ENCODE measurements around the gene MLF1.
"Not testable (repeated sequence)": the region's sequence is repeated elsewhere in the genome, so short reads cannot be mapped to it uniquely, and the experiment has no call there.

MLF1 gene

DNA sequence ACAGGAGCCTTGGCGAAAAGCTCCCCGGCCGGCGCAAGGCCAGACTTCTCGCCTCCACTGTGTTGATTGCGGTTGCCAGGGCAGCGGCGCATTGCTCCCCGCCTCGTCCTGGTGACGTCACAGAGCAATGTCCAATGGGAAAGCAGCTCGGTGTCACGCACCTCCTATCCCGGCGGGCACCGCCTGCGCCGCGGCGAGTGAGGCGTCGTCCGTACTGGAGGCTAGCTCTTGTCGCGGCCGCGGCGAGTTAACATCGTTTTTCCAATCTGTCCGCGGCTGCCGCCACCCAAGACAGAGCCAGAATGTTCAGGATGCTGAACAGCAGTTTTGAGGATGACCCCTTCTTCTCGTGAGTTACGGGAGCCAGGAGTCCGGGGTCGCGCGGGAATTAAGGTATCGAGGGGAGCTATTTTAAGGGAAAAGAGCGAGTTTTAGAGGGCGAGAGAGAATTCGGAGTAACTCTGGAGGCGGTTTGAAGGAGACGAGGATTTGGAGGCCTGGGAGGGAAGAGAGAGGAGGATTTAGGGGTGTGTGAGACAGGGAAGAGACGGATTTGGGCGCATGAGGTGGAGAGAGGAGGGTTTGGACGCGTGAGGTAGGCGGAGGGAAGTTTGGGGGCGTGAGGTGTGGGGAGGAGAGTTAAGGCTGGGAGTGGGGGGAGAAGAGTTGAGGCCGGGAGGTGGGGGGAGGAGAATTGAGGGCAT, at the start of gene MLF1:
Gene MLF1, plus strand, starts transcription at position 196 of the 704 bp plus-strand sequence. Its CDS starts 107 bp downstream, at position 303.
- DNase-seq: peak; percentile 78

GRCh38 chr3:158522221-158523136, 48.5 kb upstream of the MLF1 start:
- no peak for DNase-seq

GRCh38 chr3:158528076-158528674, 42.8 kb upstream of the MLF1 start:
- DNase-seq: no peak

GRCh38 chr3:158531334-158531733, 39.7 kb upstream of the MLF1 start:
- DNase-seq: no peak

DNA sequence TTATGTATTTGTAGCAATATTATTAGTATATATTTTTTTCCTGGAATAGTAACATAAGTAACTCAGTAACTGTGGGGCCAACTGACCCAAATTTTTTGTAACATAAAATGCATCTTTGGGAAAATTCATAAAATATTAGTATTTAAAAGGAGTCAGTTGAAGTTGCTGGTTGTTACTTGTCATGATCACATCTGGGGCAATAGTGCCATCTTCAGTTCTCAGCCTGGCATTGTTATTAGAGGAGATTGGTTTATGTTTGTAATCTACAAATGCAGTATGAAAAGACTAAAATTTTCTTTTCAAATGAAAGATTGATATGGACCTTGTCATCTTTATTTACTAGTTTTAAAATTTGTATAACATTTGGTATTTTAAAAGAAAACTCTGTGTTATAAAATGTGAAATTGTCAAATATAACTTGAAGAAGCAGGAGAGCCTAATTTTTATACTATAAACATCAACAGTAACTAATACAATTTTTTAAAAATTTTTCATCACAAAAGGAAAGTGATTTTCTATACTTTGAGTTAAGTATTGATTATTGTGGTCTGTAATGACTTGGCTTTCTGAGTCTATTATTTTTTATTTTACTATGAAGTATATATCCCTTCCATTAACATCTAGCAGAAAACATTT, 38.8 kb upstream of the MLF1 start:
- DNase-seq: no peak

DNA sequence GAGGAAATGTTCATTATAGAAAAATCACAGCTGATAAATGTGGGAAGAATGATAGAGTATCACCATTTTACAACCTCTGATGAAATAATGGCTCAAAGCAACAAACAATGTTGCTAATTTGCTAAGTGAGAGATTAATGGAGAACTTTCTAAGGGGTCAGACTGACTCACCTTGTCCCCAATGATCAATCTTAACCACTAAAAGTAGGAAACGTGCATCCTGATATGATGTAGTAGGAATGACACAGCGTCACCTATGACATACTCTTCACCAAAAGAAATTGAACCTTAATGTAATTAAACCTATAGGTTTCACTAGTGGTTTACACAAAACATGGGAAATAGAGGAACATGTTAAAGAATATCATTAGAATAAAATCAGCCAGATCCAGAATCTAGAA, 35.1 kb upstream of the MLF1 start:
- no peak for DNase-seq

DNA sequence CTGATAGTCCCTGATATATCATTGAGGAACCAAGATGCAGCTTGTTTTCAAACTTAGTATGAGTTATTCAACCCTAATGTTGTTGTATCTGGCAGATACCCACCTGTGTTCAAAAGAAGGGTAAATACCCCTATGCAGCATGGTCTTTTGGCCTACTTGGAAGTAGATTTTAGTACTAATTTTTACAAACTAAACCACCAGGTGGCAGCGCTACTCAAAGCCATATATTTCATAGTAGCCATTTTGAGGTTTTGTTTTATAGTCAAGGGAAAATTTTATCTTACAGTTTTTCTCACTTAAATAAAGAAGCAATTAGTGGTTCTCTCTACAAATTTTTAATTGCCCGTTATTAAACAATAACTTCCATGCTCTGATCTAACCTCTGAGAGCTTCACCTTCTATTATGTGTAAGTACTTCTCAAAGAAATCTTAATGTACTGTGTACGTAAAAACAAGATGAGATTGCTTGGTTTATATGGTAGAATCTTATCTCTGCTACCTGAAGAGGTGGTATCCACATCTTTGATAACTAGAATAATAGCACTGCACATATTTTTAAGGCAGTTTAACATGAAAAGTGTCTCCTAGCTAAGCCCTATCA, 31.5 kb upstream of the MLF1 start:
- no peak for DNase-seq

- DNase-seq: no peak
Measured at GRCh38 chr3:158540066-158540465, 30.9 kb upstream of the MLF1 start.

- no peak for DNase-seq
Measured at GRCh38 chr3:158548691-158549090, 22.3 kb upstream of the MLF1 start.

GRCh38 chr3:158549938-158550337, 21.1 kb upstream of the MLF1 start:
- not testable (repeated sequence) for DNase-seq

- DNase-seq: no peak
Measured at GRCh38 chr3:158552124-158552523, 18.9 kb upstream of the MLF1 start.

DNA sequence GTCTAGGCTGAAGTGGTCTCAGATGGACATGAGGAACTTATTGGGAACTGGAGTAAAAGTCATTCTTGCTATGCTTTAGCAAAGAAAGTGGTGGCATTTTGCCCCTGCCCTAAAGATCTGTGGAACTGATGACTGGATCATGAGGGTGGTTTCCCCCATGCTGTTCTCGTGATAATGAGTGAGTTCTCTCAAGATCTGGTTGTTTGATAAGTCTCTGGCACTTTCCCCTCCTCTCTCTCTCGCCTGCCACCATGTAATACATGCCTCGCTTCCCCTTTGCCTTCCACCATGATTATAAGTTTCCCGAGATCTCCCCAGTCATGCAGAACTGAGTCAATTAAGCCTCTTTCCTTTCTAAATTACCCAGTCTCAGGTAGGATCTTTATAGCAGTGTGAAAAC, 11.5 kb upstream of the MLF1 start:
- DNase-seq: no peak

DNA sequence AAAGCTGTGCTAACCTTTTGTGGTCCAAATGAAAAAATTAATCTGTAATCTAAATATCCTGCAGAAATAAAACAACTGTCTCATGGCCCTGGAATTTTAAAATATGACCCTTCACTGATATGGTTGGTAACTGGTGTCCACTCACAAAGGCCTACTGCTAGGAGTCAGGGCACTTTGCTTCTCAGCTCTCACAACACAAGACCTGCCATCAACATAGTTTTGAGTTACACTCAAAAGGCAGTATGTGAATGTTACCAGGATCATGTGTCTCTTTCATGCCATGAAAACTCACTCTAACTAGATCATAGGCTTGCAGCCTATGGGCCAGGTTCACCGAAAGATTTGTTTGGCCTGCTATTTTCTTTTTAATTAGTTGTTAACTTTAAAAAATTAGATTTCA, 10.0 kb upstream of the MLF1 start:
- no peak for DNase-seq

DNA sequence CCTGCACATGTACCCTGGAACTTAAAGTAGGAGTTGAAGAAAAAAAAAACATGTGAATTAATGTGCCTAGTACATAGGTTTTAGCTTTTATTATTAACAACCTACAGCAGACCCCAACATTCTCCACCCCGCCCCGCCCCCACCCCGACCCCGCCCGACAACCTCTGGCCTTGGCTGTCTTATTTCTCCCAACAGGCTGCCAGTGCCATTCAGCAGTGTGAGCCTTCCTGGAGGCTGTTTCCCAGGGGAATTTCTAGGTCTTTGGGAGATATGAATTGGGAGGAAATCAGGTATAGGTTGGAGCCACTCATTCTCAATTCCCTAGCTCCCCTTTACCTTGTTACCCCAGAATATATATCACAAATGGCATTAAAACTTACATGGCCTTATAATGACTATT, 8.3 kb upstream of the MLF1 start:
- DNase-seq: no peak

- no peak for DNase-seq
Measured at GRCh38 chr3:158563076-158563475, 7.9 kb upstream of the MLF1 start.

GRCh38 chr3:158565076-158565475, 5.9 kb upstream of the MLF1 start:
- DNase-seq: no peak

- DNase-seq: no peak
Measured at GRCh38 chr3:158568784-158569183, 2.2 kb upstream of the MLF1 start.

- no peak for DNase-seq
Measured at GRCh38 chr3:158569794-158570193, 1.2 kb upstream of the MLF1 start.

DNA sequence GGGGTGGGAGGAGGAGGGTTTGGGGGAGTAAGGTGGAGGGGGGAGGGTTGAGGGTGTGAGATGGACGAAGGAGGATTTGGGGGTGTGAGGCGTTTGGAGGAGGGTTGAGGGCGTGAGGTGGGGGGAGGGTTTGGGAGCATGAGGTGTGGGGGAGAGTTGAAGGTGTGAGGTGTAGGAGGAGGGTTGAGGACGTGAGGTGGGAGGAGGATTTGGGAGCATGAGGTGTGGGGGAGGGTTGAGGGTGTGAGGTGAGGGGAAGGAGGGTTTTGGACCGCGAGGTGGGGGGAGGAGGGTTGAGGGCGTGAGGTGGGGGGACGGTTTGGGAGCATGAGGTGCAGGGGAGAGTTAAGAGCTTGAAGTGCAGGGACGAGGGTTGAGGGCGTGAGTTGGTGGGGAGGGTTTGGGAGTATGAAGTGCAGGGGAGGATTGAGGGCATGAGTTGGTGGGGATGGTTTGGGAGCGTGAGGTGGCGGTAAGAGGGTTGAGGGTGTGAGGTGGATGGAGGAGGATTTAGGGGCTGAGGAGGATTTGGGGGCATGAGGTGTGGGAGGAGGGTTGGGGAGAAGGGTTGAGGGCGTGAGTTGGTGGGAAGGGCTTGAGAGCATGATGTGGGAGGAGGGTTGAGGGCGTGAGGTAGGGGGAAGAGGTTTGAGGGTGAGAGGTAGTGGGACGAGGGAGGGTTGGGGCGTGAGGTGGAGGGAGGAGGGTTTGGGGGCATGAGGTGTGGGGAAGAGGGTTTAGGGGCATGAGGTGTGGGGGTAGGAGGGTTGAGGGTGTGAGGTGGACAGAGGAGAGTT, 1.2 kb downstream of the MLF1 start:
- DNase-seq: no peak

DNA sequence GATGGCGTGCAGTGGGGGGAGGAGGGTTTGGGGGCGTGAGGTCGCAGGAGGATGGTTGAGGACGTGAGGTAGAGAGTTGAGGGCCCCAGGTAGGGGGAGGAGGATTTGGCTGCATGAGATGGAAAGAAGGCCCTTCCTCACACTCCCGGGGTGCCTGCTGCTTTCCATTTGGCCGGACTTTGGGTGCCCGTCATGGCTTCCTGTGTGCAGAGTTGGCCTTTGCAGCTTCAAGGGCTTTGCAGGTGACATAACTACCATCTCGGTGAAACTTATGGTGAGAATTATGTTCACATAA, 1.7 kb downstream of the MLF1 start:
- no peak for DNase-seq

- no peak for DNase-seq
Measured at GRCh38 chr3:158573714-158574113, 2.7 kb downstream of the MLF1 start.

GRCh38 chr3:158574646-158575045, 3.7 kb downstream of the MLF1 start:
- no peak for DNase-seq
